ENCODE measurements around the gene LAMA2.

Gene LAMA2, protein sequence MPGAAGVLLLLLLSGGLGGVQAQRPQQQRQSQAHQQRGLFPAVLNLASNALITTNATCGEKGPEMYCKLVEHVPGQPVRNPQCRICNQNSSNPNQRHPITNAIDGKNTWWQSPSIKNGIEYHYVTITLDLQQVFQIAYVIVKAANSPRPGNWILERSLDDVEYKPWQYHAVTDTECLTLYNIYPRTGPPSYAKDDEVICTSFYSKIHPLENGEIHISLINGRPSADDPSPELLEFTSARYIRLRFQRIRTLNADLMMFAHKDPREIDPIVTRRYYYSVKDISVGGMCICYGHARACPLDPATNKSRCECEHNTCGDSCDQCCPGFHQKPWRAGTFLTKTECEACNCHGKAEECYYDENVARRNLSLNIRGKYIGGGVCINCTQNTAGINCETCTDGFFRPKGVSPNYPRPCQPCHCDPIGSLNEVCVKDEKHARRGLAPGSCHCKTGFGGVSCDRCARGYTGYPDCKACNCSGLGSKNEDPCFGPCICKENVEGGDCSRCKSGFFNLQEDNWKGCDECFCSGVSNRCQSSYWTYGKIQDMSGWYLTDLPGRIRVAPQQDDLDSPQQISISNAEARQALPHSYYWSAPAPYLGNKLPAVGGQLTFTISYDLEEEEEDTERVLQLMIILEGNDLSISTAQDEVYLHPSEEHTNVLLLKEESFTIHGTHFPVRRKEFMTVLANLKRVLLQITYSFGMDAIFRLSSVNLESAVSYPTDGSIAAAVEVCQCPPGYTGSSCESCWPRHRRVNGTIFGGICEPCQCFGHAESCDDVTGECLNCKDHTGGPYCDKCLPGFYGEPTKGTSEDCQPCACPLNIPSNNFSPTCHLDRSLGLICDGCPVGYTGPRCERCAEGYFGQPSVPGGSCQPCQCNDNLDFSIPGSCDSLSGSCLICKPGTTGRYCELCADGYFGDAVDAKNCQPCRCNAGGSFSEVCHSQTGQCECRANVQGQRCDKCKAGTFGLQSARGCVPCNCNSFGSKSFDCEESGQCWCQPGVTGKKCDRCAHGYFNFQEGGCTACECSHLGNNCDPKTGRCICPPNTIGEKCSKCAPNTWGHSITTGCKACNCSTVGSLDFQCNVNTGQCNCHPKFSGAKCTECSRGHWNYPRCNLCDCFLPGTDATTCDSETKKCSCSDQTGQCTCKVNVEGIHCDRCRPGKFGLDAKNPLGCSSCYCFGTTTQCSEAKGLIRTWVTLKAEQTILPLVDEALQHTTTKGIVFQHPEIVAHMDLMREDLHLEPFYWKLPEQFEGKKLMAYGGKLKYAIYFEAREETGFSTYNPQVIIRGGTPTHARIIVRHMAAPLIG (N-terminal part only)

DNA sequence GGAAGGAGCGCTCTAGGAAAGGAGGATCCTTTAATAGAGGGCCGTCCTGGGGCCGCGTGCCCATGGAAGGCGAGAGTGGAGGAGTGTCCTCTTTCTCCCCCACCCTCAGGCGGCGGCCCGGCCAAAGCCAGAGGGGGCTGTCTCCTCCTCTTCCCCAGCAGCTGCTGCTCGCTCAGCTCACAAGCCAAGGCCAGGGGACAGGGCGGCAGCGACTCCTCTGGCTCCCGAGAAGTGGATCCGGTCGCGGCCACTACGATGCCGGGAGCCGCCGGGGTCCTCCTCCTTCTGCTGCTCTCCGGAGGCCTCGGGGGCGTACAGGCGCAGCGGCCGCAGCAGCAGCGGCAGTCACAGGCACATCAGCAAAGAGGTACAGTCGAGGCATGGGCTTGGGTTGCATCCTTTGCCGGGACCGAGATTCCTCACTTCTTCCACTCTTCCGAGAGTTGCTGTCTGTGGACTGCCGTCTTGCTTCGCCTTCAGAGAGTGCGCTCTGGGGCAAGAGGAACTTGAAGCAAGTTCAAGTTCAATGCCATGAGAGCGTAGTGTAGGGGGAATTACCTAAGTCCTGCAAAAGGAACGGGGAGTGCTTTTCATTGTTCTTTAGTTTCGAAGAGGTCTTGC, at the start of gene LAMA2:
LAMA2 (plus strand) TSS at position 148 of the 621 bp plus-strand sequence; CDS start at position 256, 108 bp downstream.
- DNase-seq, result no peak

DNA sequence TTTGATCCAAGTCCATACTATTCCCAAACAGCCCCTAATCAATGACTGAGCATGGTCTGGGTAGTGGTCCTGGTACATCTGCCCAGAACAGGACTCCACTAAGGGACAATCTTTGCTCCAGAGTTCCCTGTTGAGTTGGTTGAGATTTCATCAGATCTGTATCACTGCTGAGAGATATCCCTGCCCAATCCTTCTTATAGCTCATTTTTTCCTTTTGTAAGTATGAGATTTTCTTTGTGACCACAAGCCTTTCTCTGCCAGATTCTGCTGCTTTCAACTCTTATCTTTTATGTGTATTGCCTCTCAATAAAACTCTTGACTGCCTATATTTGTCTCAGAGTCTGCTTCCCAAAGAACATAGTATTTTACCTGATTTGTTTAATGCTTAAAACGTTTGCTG, 46.2 kb upstream of the LAMA2 start:
- DNase-seq, result no peak

DNA sequence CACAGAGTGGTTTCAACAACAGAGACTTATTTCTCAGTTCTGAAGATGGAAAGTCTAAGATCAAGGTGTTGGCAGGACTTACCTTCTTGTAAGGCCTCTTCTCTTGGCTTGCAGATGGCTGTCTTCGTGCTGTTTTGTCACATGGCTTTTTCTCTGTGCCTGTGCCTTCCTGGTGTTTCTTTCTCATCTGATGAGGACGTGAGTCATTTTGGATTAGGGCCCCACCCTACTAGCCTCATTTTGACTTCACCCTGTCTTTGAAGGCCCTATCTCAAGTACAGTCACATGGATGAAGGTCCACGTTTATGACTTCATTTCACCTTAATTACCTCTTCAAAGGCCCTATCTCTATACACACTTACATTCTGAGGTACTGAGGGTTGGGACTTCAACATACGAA, 41.4 kb upstream of the LAMA2 start:
- DNase-seq, result no peak

DNA sequence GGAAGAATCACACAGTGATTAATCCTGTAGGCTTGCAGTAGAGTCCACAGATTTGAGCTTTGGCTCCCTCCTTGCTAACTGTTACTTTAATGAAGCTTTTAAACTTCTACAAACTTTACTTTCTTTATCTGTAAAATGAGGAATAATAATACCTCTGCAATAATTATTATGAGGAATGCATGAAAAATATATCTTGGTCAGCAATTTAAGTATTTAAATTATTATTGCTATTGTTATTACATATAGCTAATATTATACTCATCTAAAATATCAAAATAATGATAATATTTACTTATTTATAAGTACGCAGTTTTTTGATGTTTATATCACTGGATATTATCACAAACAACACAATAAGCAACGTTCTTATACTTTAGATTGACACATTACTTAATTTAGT, 38.3 kb upstream of the LAMA2 start:
- DNase-seq, result no peak

DNA sequence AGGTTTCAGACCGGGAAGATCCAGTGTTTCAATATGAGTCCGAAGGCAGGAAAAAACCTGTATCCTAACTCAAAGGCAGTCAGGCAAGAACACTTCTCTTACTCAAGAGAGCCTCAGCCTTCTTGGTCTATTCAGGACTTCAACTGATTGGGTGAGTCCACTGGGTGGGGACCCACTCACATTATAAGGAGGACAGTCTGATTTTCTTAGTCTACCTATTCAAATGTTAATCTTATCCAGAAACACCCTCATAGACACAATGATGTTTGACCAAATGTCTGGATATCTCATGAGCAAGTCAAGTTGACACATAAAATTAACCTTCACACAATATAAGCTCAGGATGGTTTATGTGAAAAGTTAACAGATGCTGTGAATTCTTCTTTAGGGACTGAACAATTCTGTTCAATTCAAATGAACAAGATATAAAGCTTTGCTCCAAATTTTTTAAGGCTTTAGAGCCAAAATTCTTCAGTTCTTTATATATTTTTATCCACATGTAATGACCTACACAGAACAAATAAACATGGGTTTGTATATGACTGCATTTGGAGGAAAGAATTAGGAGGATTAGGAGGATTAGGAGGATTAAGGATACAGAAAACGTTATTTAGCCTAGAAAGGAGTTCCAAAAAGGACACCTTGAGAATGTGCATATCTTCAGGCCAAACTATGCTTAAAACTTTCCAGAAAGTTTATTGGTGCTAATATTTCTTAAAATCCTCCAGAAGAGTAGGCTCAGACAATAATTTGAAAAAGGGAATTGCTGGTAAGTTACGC, 35.3 kb upstream of the LAMA2 start:
- no peak for DNase-seq

DNA sequence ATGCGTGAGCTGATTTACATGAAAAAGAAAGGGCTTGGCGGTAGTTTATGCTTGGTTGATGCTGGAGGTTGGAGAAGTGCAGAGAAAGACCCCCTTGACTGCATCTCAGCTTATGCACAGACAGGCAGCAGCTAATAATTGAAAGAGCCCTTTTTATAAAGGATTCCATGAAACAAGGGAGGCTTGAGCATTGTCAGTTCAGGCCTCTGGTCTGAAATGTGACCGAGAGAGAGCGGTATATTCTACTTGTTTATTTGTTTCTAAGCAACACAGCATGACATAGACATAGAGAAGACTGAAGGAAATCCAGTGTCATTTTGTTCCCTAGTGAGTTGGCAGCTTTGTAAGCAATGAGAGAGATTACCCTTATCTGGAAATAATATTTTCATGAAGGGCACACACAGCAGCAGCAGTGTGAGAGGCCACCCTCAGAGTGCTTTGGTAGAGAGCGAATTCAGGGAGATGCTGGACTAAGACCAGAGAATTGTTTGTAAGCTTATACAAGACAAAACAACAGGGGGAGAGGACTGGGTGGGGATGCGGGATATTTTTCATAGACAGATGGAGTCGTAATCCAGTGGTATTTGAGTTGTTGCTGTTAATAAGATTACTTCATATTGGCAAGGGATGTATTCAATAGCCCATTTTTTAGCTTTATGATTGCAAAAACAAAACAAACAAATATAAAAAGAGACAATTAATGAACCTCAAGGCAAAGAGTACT, 34.6 kb upstream of the LAMA2 start:
- no peak for DNase-seq

DNA sequence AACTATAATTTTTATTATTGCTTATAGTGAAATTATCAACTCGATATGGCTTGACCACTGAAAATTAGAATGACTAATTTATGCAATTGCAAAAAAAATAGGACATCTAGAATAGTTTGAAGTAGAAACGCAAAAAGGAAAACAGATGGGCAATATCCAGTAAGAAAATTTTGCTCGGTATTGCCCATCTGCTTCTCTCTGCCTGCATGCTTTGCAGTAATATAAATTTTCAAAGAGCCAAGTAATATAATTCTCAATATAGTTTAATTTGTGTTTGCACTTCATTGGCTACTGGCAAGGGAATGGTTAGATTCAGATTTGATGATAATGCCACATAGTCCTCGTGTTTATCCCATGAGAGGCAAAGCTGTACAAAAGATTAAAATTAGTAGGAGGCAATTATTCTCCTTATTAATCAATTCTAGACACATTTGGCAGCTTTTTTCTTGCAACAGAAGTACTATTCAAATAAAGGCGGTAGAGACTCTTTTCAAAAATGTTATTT, 27.3 kb upstream of the LAMA2 start:
- DNase-seq, result no peak

DNA sequence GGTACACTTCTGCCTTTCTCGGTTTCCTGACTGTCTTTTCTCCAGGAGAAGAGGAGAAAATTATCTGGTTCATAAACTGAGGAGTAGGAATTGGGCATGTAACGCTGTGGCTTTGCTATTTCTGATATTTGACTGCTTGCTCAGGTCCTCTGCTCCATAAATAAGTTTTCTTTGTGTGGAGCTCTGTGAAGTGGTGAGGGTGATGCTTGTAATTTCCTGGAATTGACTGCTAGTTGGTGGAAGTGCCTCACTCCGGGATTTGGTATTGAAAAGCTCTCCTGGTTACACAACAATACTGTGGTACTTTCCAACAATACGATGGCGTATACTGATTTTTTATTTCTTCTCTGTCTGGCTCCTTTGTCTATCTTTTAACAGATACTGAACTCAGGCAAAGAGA, 25.1 kb upstream of the LAMA2 start:
- no peak for DNase-seq

DNA sequence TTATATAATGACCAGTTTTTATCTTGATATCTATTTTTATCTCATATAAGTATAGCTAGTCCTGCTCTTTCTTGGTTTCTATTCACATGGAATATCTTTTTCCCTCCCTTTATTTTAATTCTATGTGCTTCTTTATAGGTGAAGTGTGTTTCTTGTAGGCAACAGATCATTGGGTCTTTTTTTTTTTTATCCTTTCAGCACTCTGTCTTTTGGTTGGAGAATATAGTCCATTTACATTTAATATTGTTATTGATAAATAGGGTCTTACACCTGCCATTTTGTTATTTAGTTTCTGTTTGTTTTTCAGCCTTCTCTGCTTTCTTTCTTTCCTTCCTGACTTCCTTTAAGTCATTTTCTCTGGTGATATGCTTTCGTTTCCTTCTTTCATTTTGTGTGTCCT, 22.2 kb upstream of the LAMA2 start:
- no peak for DNase-seq

DNA sequence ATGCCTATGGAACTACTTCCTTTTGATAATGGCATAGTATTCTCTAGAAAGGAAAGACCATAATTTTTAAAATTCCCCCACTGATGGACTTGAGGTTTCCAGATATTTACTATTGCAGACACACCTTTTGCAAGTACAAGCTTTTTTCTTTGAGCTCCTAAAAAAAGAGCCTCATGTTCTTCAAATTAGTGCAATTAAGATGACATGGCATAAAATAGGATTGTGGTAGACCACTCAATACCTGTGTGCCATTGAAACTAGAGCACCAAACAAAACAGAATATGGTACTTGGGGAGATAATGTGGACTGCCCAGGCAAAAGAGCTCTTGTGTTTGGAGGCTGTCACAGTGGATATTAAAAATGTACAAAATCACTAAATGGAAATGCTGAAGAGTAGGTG, 19.0 kb upstream of the LAMA2 start:
- DNase-seq, result no peak

DNA sequence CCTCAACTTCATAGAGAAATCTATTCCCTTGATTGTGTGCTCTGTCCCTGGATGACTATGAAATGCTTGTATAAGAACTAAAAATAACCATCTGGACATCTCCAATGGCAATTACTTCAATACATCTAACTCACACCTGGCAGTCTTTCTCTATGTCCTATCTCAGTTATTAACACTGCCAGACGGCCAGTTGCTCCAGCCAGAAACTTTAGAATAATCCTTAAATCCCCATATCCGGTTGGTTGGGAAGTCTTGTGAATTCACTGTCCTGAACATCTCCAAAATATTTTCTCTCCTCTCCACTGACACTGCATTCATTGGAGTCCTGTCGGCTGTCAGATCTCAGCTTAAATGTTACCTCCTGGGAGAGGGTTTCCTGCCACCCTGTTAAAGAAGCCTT, 12.2 kb upstream of the LAMA2 start:
- DNase-seq, result no peak

DNA sequence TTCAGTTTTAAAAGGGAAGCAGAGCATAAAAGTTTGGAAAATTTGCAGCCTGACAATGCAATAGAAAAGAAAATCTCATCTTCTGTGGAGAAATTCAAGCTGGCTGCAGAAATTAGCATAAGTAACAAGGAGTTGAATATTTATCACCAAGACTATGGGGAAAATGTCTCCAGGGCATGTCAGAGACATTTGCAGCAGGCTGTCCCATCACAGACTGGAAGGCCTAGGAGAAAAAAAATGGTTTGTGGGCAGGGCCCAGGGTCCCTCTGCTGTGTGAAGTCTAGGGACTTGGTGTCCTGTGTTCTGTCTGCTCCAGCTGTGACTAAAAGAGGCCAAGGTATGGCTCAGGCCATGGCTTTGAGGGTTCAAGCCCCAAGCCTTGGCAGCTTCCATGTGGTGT, 8.1 kb upstream of the LAMA2 start:
- DNase-seq, result no peak

DNA sequence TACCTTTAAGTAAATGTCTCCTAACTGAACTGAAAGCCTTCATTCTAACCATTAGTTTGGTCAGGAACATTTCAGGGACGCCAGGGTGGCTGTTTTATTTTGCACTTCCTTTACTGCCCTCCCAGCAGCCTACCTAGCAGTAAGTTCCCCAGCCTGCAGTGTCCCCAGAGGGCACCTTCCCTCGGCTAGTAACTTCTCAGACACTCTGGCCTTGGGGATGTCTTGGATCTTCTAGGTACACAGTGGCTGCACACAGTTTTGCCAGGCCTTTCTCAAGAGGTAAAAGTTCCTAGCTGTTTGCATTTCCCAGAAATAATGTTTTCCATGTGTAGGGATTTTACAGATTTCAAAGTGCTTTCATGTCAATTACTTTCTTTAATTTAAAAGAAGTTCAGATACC, 378 bp upstream of the LAMA2 start:
- no peak for DNase-seq

DNA sequence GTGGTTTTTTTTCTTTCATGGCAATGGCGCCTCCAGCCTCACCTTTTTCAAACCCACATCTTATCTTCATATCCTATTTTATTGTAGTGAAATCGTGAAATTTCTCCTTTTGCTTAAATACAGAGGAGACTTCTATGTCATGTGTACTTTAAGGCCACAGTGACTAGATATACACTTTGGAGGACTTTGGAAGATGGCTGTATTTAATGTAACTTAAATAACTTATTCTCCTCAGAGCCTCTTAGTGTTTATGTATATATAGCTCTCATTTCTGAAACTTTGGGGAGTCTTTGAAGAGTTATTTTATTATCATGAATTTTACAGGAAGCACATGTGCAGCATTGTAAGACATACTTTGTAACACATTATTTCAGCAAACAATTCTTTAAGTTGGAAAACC, 968 bp downstream of the LAMA2 start:
- no peak for DNase-seq

DNA sequence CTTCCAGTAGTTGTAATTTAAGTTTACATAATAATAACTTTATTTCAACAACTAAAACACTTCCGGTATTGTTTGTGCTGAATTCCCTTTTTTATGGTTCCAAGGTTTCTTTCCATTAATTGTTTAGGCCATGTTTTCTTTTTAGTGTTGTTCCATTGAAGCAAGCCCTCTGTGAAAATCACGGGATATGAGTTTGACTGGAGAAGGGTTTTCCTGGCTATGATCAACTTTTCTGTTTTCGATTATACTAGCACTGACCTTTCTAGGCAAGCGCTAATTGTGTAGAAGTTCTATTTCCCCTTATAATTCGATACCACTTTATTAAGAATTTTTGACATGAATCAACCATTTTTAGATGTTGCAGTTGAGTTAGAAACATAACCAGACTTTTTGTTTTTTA, 2.4 kb downstream of the LAMA2 start:
- DNase-seq, result no peak

DNA sequence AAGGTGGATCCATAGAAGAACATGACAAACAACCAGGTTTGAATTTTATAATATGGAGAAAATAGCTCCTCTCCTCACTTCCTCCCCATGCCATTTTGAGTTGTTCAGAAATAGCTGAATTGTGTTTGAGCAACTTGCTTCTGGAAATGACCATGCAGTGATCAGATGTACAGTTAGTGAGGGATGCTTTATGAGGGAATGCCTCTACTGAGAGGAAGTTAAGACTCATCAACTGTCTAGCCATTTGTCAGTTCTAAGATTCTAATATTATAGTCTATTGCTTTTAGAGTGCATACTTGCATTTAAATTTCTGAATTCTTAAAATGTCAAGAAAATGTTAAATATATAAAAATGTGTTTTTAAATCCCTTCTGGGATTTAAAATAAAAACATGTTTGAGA, 3.8 kb downstream of the LAMA2 start:
- DNase-seq, result no peak

DNA sequence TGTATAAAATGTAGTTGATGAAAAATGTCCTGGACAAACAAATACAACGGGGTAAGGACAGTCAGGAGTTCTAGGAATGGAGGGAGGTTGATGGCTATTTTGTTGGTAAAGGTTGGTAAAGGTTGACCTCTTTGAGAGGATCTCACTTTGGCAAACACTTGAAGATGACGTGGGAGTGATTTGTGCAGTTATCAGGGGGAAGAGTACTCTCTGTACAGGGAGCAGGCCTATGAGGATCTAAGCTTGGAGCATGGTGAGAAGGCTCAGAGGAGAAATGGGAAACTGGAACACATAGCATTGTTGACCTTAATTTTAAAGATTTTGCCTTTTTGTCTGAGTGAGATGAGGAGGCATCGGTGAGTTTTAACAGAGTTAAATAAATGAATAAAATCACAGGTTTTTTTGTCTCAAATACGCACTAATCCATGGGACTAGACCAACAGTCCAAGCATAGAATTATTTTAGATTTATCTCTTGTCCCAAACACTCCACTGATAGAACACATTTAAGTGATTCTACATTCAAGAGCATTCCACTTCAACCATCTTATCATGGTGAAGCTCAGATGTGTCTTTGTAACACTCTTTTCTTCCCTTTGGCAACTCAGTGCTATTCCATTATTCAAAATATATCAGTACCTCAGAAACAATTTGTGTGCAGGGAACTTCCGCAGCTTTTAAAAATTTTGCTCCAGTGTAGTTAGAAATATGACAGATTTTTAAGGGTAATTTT, 5.7 kb downstream of the LAMA2 start:
- no peak for DNase-seq

DNA sequence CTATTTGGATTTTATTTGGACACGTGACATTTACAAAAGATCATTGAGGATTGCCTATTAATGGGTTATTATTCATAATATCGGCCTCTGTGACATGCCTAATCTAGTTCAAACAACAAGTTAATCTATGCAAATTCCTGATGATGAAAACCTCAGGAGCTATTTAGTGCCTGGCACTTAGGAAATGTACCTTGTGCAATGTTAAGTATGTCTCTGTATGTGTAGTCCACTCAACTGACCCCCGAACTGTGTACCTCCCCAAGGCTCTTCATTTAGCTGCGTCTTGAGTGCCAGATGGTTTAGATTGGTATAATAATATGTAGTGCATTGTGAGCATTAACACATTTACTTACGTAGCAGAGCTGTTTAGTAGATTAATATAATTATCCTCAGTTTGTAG, 6.9 kb downstream of the LAMA2 start:
- no peak for DNase-seq

DNA sequence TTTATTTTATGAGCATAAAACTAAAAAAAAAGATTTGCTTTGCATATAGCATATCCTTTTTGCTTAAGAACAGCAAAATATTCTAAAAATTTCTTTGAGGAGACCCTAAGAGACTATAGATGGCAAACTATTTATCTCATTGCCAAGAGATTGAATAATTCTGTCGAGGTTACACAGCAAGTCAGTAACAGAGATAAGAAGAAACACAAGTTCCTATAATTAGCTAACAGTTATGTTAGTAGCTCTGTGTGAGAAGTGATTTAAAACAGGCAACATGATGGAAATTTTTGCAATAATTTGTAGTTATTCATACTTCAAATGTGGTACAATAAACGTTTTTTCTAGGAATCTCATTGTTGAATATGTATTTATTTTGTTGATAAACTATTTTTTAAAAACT, 9.1 kb downstream of the LAMA2 start:
- no peak for DNase-seq

DNA sequence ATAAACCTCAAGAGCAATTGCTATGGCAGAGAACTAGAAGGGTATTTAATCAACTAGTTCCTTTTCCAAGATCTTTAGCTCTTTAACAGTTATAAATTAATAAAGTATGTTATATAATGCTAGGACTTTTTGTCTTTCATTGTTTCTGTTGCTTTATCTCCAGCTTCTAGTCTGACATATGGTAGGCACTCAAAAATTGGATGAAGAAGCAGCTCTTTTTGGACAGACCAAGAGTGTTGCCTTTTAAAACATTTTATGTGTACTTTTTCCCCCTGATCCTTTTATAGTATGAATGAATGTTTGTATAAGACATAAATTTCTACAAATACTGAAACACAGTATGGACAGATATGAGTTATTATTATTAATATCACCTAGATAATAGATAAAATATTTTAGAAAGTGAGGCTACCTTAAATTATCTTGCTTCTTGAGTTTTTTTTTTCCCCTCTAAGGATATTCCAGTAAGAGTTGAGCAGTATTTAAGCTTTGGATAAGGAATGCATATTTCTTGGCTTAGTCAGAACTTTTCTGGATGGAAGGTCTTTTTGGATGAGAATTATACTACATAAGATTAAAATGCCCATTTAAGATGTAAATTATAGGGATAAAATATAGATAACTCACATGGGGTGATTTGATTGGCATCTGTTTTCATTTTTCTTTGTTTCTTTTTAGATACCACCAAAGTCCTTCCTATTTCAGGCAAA, 16.6 kb downstream of the LAMA2 start:
- DNase-seq, result no peak
